ENCODE results near the gene RARB.

The RARB gene

DNA sequence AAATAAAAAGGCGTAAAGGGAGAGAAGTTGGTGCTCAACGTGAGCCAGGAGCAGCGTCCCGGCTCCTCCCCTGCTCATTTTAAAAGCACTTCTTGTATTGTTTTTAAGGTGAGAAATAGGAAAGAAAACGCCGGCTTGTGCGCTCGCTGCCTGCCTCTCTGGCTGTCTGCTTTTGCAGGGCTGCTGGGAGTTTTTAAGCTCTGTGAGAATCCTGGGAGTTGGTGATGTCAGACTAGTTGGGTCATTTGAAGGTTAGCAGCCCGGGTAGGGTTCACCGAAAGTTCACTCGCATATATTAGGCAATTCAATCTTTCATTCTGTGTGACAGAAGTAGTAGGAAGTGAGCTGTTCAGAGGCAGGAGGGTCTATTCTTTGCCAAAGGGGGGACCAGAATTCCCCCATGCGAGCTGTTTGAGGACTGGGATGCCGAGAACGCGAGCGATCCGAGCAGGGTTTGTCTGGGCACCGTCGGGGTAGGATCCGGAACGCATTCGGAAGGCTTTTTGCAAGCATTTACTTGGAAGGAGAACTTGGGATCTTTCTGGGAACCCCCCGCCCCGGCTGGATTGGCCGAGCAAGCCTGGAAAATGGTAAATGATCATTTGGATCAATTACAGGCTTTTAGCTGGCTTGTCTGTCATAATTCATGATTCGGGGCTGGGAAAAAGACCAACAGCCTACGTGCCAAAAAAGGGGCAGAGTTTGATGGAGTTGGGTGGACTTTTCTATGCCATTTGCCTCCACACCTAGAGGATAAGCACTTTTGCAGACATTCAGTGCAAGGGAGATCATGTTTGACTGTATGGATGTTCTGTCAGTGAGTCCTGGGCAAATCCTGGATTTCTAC is at the start of gene RARB:
Gene RARB (plus strand): TSS at position 322 of the 847 bp plus-strand sequence. CDS start 469 bp downstream, at position 791.
- DNase-seq (ENCODE audit: low read depth in 2 of 2): no peak

DNA sequence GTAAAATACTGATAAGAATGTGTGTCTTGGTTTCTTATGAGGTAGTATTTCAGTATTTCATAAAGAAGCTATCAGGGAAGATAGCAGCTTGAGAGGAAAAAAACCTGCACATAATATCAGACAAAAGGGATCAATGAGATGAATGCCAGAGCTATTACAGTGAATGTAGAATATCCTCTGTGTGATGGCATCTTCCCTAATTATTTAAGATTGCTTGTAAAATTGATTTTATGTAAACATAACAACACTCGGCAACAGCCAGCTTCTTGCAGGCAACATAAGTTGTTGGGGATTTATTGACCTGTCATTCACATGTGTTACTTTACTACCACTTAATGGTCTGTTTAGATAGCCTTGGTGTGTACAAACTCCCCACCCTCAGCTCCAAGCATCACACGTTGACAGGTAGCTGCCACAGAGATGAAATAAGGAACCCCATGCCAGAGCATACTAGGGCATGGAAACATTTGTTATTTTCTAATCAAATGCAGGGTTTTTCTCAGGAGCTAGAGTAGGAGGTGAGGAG is 49.2 kb upstream of the RARB start:
- DNase-seq (ENCODE audit: low read depth in 2 of 2): no peak

DNA sequence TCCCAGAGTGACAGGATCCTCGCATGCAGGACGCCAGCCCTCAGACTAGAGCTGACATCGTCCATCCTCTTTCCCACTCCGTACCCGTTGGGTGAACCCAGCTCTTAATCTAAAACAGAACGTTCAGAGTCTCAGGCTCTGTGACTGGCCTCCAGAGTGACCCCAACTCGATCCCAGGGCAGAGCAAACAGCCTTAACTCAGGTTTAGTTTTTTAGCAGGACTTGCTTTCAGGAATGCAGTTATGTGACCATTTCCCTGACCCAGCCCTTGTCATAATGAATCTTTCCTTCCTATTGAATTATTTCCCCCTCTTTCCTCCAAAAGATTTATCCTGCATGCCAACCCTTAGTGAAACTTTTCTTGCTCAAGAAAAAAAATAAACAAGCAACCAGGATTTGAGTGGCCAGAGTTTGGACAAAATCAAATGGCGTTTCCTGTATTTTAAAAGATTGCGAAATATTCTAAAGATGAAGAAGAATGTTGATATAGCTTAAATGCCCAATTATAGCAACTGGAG is 47.8 kb upstream of the RARB start:
- DNase-seq (ENCODE audit: low read depth in 2 of 2): no peak

DNA sequence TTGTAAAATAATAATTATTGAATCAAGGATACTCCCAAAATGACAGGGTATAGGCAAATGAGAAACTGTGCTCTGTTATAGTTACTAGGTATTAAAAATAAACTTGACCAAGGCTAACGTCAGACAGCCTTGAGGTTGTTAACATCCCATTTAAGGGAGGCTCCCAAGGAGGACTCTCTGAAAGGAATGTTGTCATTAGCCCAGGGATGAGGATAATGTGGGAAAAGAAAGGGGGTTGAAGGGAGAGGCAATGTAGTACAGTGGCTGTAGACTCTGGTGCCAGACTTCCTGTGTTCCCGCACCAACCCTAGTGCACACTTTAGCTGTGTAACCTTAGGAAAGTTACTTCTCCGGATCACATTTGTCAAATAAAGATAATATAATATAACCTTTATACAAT is 47.0 kb upstream of the RARB start:
- DNase-seq (ENCODE audit: low read depth in 2 of 2): no peak

DNA sequence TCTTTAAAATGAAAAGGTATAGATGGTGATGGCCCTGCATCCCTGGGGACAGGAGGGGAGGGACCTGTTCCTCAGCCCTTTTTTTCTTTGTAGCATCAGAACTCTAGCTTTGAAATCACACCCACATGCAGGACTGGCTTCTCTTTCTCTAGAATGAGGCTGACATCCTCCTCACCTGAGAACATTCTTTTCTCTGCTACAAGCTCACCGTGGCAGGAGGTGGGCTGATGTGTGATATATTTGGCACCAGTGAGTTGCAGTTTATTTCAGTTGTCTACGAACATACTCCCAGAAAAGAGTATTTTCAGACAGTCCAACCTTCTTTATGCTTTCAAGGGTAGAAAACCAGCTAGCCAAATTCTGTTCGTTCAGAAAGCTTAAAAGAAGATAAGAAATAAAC is 43.6 kb upstream of the RARB start:
- DNase-seq (ENCODE audit: low read depth in 2 of 2): no peak

DNA sequence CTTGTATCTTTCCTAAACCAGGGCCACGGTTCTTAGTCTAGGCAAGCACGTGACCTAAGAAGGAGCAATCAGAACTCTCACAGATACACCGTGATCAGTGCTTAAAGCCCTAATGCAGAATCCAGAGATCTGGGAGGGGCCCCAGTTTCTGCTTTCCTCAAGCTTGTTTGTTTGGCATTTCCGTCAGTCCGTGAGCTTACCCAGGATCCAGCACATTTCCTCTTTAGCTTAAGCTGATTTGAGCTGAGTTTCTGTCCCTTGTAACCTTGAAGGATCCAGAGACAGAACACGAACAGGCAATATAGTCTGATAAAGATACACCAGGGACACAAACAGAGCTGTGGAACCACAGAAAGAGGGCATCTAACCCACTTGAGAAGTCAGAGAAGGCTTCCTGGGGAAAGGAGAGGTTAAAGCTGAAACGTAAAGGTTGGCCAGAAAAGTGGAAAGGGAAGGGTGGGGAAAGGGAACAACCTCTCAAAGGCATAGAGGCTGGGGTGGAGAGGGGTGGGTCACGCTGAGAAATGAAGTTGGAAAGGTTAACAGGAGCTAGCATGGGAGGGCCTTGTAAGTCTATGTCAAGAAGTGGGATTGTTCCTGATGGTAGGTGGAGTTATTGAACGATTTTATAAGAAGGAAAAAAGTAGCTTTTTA is 42.1 kb upstream of the RARB start:
- DNase-seq (ENCODE audit: low read depth in 2 of 2): no peak

DNA sequence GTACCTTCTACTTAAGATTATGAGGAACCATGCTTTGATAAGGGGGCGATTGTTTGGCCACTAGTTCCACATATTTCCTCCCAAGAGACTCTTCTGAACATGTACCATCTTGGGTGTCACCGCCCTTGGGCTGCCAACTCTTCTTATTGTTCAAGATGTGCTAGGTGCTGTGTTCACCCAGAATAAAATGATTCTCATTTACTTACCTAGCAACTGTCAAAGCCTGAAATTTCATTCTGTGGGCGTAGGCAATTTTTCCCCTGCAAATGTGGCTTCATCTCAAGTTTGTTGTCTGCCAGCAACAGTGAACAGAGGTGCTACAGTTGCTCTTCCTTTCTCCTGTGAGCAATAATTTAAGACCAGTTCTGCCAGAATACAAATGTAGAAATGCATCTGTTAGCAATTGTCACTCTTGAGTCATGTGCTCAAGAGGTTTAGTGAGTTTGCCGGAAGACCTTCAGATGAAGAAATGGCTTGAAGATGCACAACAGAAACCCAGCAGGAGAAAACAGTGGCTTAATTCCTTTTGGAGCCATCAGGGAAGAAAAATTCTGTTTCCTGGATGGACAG is 41.3 kb upstream of the RARB start:
- DNase-seq (ENCODE audit: low read depth in 2 of 2): no peak

DNA sequence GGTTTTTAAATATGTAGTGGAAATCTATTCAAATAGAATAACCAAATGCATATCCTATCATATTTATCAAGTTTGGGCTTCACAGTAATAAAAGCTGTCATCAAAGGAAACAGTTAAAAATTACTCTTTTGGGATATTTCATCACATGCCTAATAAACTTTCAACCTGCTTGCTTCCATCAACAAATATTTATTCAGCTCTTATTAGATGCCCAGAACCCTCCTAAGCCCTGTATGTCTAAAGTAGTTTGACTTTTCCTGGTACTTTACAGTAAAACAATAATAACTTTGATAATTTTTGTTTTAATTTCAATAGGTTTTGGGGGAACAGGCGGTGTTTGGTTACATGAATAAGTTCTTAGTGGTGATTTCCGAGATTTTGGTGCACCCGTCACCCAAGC is 37.5 kb upstream of the RARB start:
- no peak for DNase-seq (ENCODE audit: low read depth in 2 of 2)

DNA sequence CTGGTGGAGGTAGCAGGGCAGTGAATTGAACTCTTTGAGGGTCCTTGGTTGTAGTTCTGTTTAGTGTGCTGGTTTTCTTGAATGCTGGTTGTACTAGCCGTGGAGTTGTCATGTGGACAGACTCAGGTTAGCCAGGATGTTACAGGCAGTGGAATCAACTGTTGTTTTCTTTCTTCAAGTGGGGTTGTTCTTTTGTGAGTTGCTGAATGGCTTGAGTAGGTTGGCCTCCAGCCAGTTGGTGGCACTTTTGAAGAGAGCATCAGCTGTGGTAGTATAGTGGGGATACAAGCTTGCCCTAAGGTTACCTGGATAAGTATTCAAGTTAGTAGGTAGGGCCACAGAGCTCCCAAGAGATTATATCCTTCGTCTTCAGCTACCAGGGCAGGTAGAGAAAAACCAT is 31.8 kb upstream of the RARB start:
- DNase-seq (ENCODE audit: low read depth in 2 of 2): no peak

DNA sequence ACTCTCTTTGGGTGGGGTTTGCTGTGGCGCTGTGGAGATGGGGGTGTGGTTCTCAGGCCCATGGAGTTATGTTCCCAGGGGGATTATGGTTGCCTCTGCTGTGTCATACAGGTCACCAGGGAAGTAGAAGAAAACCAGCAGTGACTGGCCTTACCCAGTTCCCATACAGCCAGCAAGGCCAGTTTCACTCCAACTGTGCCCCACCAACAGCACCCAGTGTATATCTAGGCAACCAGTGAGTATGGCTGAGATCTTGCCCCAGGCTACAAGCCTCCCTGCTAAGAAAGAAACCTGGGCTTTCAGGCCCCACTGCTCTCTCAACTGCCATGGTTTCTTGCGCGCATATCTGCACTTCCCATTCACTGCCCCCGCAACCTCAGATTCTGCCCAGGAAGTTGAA is 31.4 kb upstream of the RARB start:
- no peak for DNase-seq (ENCODE audit: low read depth in 2 of 2)

DNA sequence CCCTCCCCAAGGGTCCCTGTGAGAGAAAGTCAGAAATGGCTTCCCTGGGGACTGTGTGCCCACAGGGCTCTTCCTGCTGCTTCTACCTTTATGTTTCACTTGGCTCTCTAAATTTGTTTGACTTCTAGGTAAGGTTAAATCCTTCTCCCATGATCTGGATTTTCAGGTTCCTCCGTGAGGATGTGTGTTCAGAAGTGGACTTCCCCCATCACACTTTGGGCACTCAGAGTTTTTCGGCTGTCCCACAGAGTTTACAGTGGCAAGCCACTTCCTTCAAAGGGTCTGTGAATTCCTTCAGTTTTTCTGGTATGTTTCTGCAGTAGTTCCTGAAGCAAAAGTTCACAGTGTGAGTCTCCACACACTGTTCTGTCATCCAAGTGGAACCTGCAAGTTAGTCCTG is 30.9 kb upstream of the RARB start:
- no peak for DNase-seq (ENCODE audit: low read depth in 2 of 2)

DNA sequence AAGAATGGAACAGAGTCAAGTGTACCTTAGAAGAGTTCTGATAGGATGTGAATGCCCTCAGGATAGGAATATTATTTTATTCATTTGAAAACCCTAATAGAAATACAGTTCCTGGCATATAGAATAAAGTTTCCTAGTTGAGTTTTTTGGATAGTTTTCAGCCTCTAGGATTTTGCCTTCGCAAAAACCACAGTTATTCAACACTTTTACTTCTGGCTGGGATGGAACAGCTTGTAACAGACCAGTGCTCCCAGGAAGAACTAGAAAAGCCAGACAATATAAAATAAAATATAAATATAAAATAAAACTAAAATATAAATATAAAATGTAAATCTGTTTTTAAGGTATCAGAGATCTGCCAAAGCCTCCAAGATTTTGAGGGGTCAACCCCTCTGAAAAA is 27.5 kb upstream of the RARB start:
- no peak for DNase-seq (ENCODE audit: low read depth in 2 of 2)

DNA sequence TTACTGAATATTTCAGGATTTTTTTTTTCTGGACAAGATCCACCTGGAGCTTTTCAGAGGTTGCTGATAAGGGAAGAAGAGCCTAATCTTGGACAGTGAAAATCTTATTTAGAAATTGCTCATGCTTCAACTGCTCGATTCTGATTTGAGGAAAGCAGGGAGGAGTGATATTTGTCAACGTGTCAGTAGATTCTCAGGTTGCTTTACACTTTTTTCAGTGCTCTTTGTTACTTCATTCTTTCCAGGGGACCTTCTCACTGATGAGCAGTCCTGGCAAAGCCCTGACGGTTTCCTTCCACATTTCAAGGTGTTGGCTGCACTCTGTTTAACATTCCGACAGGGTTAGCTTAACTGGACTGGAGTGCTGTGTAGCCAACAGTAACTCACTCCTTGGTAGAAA is 24.1 kb upstream of the RARB start:
- DNase-seq (ENCODE audit: low read depth in 2 of 2): no peak

DNA sequence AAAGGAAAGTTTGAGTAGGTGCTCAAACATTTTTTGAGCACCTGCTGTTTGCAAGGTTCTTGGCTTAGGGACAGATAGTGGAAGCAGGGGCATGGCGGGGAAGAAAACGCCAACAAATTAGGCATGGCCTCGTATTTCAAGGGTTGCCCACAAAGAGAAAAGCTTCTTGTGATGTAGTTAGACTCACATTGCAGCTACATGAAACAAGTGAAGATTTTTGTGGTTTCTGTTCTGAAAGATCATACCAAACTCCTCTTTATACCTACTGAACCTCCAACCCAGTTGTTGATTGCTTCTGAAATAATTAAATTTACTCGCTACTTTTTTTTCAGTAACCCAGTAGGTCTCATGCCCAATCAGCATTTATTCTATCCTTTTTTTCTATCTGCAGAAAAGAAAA is 23.5 kb upstream of the RARB start:
- no peak for DNase-seq (ENCODE audit: low read depth in 2 of 2)

DNA sequence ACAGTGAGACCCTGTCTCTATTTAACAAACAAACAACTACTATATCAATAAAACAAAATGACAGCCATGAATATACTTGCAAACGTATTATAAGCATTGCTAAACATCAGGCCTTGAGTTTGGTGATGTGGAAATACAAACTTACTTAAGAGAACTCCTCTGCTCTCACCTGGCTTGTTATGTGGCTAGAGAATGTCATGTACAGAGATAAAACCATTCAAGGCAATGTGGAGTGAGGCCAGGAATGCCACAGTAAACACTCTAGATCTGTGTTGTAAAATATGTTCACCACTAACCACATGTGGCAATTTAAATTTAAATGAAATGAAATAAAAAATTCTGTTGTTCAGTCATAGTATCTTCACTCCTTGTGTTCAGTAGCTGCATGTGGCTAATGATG is 22.7 kb upstream of the RARB start:
- DNase-seq (ENCODE audit: low read depth in 2 of 2): no peak

DNA sequence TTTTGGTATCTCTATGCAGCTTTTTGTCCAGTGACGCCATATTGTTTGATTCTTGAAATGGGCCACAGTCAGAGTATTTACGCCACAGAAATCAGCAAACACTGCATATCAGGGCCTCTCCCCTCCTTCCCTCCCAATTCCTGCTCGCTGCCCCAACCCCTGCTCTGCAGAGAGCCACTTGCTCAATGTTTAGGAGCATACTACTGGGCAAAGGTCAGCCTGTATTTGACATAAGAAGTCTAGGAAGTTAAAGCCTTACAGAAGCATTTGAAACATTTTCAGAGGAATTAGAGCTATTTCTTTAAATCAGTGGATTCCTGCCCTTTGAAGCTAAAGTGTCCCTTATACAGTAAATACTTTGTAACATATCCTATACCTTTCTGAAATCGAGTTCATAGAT is 17.4 kb upstream of the RARB start:
- no peak for DNase-seq (ENCODE audit: low read depth in 2 of 2)

DNA sequence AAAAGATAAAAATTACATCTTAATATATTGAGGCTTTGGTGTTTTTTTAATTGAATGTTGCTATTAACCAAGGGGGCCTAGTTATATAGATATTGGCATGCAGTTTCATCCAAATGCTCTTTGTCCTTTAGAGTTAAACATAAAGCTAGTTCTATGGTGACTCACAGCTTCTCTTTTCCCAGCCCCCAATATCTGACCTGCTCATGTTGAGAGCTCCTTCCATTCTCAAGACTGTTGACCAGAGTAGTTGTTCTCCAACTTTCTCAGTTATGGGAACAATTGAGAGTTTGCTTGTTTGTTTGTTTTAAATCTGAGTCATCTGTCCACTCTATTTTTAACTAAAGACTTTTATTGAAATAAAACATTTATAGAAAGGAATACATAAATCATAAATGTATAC is 15.8 kb upstream of the RARB start:
- no peak for DNase-seq (ENCODE audit: low read depth in 2 of 2)

DNA sequence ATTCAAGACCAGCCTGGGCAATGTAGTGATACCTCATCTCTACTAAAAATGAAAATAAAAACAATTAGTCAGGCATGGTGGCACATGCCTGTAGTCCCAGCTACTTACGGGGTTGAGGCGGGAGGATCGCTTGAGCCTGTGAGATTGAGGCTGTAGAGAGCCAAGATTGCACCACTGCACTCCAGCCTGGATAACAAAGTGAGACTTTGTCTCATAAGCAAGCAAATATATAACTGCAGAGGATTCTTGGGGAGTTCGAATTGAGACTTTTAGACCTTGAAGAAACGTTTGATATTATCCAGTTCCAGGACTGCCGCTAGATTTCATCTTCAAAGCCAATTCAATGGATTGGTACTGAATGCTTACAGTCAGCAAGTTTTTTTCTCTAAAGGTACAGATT is 11.9 kb upstream of the RARB start:
- no peak for DNase-seq (ENCODE audit: low read depth in 2 of 2)

DNA sequence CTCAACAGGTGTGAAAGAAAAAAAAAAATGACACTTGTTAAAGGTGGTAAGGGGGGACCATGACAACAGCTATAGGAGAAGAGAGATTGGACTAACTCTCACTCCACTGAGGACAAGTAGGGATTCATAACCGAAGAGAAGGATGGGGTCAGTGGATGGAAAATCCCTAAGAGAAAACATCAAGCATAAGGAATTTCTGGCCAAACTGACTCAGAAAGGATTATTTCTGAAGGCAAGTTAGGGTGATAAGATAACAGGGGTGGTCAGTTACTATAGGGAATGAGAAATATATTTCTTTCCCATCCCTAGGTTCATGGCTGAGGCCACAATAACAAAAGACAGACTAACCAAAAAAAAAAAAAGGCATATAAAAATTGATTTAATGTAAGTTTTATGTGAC is 9.5 kb upstream of the RARB start:
- no peak for DNase-seq (ENCODE audit: low read depth in 2 of 2)

DNA sequence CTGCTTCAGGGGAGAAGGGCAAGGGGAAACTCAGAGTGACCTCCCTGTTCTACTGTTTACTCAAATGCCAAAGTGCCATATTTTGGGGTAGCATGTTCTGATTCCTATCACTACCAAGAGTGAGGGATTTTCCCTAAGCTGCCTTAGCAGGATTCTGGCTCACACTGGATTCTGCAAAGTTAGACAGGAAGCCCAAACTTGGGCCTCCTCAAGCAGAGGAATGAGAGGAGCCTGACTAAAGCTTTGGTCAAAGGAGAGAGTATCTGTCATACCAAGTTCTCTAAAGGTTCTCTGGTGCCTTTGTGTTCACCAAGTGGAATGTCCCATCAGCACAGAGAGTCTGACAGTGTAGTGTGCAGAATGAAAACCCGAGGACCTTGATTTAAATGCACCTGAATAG is 8.8 kb upstream of the RARB start:
- no peak for DNase-seq (ENCODE audit: low read depth in 2 of 2)

DNA sequence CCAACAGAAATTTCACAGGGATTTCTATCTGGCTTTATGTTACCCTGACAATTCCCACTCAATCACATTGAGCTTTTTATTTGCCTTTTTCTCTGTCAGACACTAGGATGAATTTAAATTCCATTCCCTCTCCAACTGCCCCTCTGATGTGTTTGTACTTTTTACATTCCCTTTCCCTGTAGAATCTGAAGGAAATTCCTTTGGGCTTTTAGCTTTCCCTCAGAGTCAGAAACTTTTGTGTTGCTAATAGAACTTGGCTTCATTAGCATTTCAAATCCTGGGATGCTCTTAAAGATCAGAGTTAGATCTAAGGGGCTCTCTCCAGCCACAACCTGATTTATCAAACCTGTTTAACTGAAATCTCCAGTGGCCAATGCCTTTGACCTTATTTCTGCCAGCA is 7.9 kb upstream of the RARB start:
- DNase-seq (ENCODE audit: low read depth in 2 of 2): no peak

DNA sequence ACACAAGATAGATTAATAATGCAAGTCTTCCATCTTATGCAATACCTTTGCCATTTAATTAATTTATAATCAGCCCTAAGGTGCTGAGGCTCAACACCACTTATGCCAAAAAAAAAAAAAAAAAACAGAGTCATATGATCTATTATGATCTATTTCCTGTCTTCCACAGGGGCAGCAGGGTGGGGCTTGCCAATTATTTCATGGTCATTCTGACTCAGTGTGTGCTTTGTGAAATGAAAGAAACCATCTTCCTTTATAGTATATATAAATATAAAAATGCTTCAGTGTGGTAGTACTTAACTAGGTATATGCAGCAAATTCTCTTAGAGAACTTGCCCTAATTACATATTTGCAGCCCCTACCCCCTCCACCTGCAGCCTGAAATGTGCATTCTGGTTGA is 7.2 kb upstream of the RARB start:
- DNase-seq (ENCODE audit: low read depth in 2 of 2): no peak

DNA sequence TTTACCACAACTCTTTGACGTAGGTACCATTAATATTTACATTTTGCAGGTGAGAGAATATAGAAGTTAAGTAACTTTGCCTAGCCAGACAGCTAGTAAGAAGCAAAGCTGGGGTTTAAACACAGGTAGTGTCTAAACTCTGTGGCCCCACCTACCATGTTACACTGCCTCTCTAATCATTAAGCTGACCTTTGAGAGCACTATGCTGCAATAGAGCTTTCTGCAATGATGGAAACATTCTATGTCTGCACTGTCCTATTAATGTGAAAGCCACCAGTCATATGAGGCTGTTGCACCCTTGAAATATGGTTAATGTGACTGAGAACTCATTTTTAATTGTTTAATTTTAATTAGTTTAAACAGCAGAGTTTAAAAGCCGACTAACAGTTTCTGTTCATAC is 6.3 kb upstream of the RARB start:
- no peak for DNase-seq (ENCODE audit: low read depth in 2 of 2)

Measured in stimulated activated CD8-positive, alpha-beta memory T cell treated with anti-CD3 and anti-CD28 coated beads, Interleukin-7, amount 100 ng/mL, for 1 hour (primary cell).